ENCODE results near the gene RBM28.

The RBM28 gene

GRCh38 chr7:128262273-128263028 lies 81.3 kb downstream of the RBM28 start:
- no peak for DNase-seq (ENCODE audit: low read depth in 4 of 4, low spot score in 1 of 4)

GRCh38 chr7:128260069-128260795 lies 83.5 kb downstream of the RBM28 start:
- no peak for DNase-seq (ENCODE audit: low read depth in 4 of 4, low spot score in 1 of 4)

- DNase-seq (ENCODE audit: low read depth in 4 of 4, low spot score in 1 of 4), result no peak
Measured at GRCh38 chr7:128259131-128260061, 84.3 kb downstream of the RBM28 start.

- no peak for DNase-seq (ENCODE audit: low read depth in 4 of 4, low spot score in 1 of 4)
Measured at GRCh38 chr7:128257458-128257857, 86.2 kb downstream of the RBM28 start.

- no peak for DNase-seq (ENCODE audit: low read depth in 4 of 4, low spot score in 1 of 4)
Measured at GRCh38 chr7:128255271-128255670, 88.4 kb downstream of the RBM28 start.

GRCh38 chr7:128254470-128254869 lies 89.2 kb downstream of the RBM28 start:
- DNase-seq (ENCODE audit: low read depth in 4 of 4, low spot score in 1 of 4), result no peak

- DNase-seq (ENCODE audit: low read depth in 4 of 4, low spot score in 1 of 4), result no peak
Measured at GRCh38 chr7:128253701-128254100, 90.0 kb downstream of the RBM28 start.

- DNase-seq (ENCODE audit: low read depth in 4 of 4, low spot score in 1 of 4), result no peak
Measured at GRCh38 chr7:128251337-128251736, 92.4 kb downstream of the RBM28 start.
